Stomach (tissue), 9 donors: Measurements from ENCODE around the gene NCAPD2. TPM values are rescaled to one million over a fixed set of nuclear protein-coding genes. Genes with fewer than 3 reads are reported as not detected.
A peak's percentile ranks its signal among the peaks of the same experiment; 100 is the strongest.

Experiments used
- DNase-seq, 2 donors: peaks; one replicate each; pipeline versions ENCODE4 v3.0.0 to v3.0.0-alpha.2; 2013 to 2019
- H3K27ac ChIP-seq, 5 donors: fragments of 200-600 bp in 4 of 5; sonication (generic) in 4 of 5; one replicate each; pipeline ENCODE4 v1.5.1; 2013 to 2019; ENCODE audit warnings: mild to moderate bottlenecking in 1 of 5, moderate library complexity in 1 of 5
- H3K27me3 ChIP-seq, 3 donors: fragments of 200-600 bp; sonication (generic); one replicate each; pipeline ENCODE4 v1.5.1; 2017 to 2019; ENCODE audit warnings: mixed run types in 1 of 3
- H3K36me3 ChIP-seq, 4 donors: fragments of 200-600 bp; sonication (generic); 1 replicate in 3 of 4; 2 replicates in 1 of 4; pipeline ENCODE4 v1.5.1; 2016 to 2019
- H3K4me1 ChIP-seq, 4 donors: fragments of 200-600 bp; sonication (generic); one replicate each; pipeline ENCODE4 v1.5.1; 2016 to 2019
- H3K4me3 ChIP-seq, 4 donors: fragments of 200-600 bp; sonication (generic) in 3 of 4; one replicate each; pipeline ENCODE4 v1.5.1; 2016 to 2019; ENCODE audit warnings: mild to moderate bottlenecking in 1 of 4
- H3K9me3 ChIP-seq, 4 donors: fragments of 200-600 bp; sonication (generic); one replicate each; pipeline ENCODE4 v1.5.1; 2016 to 2019
- EP300 ChIP-seq: sonication (generic); formaldehyde crosslinking; IDR thresholded peaks from one replicate; pipeline ENCODE4 v1.6.1; 2017; ENCODE audit warnings: antibody characterized with exemption
- POLR2A ChIP-seq, 4 donors: fragments of 450-650 bp; IDR thresholded peaks; one replicate each; pipeline ENCODE4 v1.6.1; 2016; ENCODE audit warnings: antibody characterized with exemption in 4 of 4, control low read depth in 2 of 4, mild to moderate bottlenecking in 1 of 4, moderate library complexity in 1 of 4
- POLR2AphosphoS5 ChIP-seq, 3 donors: sonication (generic); formaldehyde crosslinking; IDR thresholded peaks; one replicate each; pipeline ENCODE4 v1.6.1; 2016; ENCODE audit warnings: antibody characterized with exemption in 3 of 3
- WGBS, 5 donors: extraction: QIAGEN DNeasy Blood & Tissue Kit in 3 of 5; methylation state at CpG; one replicate each; pipeline versions ENCODE4 v1.1.5 to v1.1.7; 2013 to 2018; 5-methylcytosine and 5-hydroxymethylcytosine counted together
- intact Hi-C: fragments of 100-400 bp; cut with DNase I; formaldehyde crosslinking; loops from one replicate; pipeline ENCODE4 v1.15.1; 2023; ENCODE audit warnings: low total_unique reads
- polyA plus RNA-seq, 3 donors: library from polyadenylated mRNA; stranded (reverse); fragments of 200-250 nt; gene quantifications; one replicate each; pipeline ENCODE4 v1.2.3, GENCODE V29; 2013
- total RNA-seq, 5 donors: library from RNA; depleted of rRNA; stranded (reverse); fragments of >200 nt; gene quantifications; one replicate each; pipeline versions ENCODE4 v1.1.0 to v1.2.3, GENCODE V29; 2014 to 2016
- TF ChIP-seq, protein P1 (sequence below), 7 experiments: fragments of 450-650 bp in 4 of 7; fragments of 200-600 bp in 3 of 7; sonication (generic) in 3 of 7; IDR thresholded peaks; one replicate each; pipeline ENCODE4 v1.5.1; 2016 to 2019; ENCODE audit warnings: antibody characterized with exemption in 7 of 7, control low read depth in 2 of 7, mild to moderate bottlenecking in 1 of 7
- donor health status: healthy with polysubstance abuse.
- donor health status: Bipolar disorder and iron deficiency.
- donor health status: healthy.

Gene NCAPD2
- total and polyA plus RNA-seq, 8 donors, result 8.3 to 105 (median 17.6) TPM

DNA sequence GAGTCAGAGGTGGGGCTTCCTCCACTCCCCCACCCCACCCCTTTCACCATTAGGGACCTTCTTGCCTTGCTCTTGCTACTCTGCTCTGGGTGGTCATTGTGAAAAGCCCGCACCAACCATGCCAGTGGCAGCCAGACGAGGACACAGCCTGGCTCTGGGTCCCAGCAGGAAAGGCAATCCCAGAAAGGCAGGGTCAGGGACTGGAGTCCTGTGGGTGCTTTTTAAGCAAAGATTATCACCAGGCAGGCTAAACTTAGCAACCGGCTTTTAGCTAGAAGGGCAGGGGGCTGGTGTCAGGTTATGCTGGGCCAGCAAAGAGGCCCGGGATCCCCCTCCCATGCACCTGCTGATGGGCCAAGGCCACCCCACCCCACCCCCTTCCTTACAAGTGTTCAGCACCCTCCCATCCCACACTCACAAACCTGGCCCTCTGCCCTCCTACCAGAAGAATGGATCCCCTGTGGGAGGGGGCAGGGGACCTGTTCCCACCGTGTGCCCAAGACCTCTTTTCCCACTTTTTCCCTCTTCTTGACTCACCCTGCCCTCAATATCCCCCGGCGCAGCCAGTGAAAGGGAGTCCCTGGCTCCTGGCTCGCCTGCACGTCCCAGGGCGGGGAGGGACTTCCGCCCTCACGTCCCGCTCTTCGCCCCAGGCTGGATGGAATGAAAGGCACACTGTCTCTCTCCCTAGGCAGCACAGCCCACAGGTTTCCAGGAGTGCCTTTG lies 39.2 kb downstream of the NCAPD2 start:
- no peaks in the 10 kb centered on the region for H3K9me3 ChIP-seq
- H3K4me3 ChIP-seq, result peak overlapping the region; percentile 80 to 97 (median 90)
- no peaks in the 10 kb centered on the region for H3K27me3 ChIP-seq
- WGBS, 5 donors, result 0 to 2% (median 1%) methylated on average over 7 to 14 of the region's 14 CpGs
- DNase-seq, result peak; percentile 65 to 91
- H3K4me1 ChIP-seq, result peaks cover 45 to 56% (median 51%) of the 10 kb centered on the region in 4 donors
- H3K27ac ChIP-seq, result peak overlapping the region; percentile 95 to 100 (median 96)
- H3K36me3 ChIP-seq, result peaks cover 56 to 63% (median 59%) of the 10 kb centered on the region in 4 donors
- intact Hi-C loops, result loop anchor here (5.0 to 10.0 kb wide), 2 partner anchors 108 to 206 kb away; no protein-coding TSS in a partner anchor
- TF ChIP-seq POLR2AphosphoS5 (IDR thresholded peaks at IDR 0.05) (peak in 2 of 3 donors; percentile 42 to 55), POLR2A (IDR thresholded peaks at IDR 0.05) (no peak)
- TF ChIP-seq, protein P1, sequence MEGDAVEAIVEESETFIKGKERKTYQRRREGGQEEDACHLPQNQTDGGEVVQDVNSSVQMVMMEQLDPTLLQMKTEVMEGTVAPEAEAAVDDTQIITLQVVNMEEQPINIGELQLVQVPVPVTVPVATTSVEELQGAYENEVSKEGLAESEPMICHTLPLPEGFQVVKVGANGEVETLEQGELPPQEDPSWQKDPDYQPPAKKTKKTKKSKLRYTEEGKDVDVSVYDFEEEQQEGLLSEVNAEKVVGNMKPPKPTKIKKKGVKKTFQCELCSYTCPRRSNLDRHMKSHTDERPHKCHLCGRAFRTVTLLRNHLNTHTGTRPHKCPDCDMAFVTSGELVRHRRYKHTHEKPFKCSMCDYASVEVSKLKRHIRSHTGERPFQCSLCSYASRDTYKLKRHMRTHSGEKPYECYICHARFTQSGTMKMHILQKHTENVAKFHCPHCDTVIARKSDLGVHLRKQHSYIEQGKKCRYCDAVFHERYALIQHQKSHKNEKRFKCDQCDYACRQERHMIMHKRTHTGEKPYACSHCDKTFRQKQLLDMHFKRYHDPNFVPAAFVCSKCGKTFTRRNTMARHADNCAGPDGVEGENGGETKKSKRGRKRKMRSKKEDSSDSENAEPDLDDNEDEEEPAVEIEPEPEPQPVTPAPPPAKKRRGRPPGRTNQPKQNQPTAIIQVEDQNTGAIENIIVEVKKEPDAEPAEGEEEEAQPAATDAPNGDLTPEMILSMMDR (IDR thresholded peaks at IDR 0.05), result no peak

DNA sequence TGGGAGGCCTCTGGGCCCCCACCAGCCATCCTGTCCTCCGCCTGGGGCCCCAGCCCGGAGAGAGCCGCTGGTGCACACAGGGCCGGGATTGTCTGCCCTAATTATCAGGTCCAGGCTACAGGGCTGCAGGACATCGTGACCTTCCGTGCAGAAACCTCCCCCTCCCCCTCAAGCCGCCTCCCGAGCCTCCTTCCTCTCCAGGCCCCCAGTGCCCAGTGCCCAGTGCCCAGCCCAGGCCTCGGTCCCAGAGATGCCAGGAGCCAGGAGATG lies 39.7 kb downstream of the NCAPD2 start:
- TF ChIP-seq, protein P1 (IDR thresholded peaks at IDR 0.05), result no peak
- TF ChIP-seq EP300, result no peak
- no peak for TF ChIP-seq POLR2AphosphoS5 (IDR thresholded peaks at IDR 0.05)
- no peak for TF ChIP-seq POLR2A (IDR thresholded peaks at IDR 0.05)
- no peaks in the 10 kb centered on the region for H3K27me3 ChIP-seq
- DNase-seq, result peak in 1 of 2 donors; percentile 54
- peak overlapping the region; percentile 95 to 100 (median 96) for H3K27ac ChIP-seq
- no peaks in the 10 kb centered on the region for H3K9me3 ChIP-seq
- H3K4me1 ChIP-seq, result peaks cover 45 to 61% (median 54%) of the 10 kb centered on the region in 4 donors
- H3K4me3 ChIP-seq, result peak overlapping the region; percentile 80 to 97 (median 90)
- WGBS, 5 donors, result 0 to 2% (median 1%) methylated on average over 8 to 9 of the region's 9 CpGs
- peaks cover 56 to 63% (median 59%) of the 10 kb centered on the region in 4 donors for H3K36me3 ChIP-seq
- intact Hi-C loops, result loop anchor here (5.0 to 10.0 kb wide), 2 partner anchors 109 to 206 kb away; no protein-coding TSS in a partner anchor

GRCh38 chr12:6533923-6534694 lies 40.2 kb downstream of the NCAPD2 start, which contains the start of gene GAPDH:
Gene GAPDH, plus strand, starts transcription at chr12:6534517. Its CDS starts 316 bp downstream, at chr12:6534833.
- peak; percentile 90 to 98 for DNase-seq
- H3K36me3 ChIP-seq, result peaks cover 56 to 62% (median 59%) of the 10 kb centered on the region in 4 donors
- peaks cover 45 to 64% (median 54%) of the 10 kb centered on the region in 4 donors for H3K4me1 ChIP-seq
- intact Hi-C loops, result loop anchor here (5.0 to 10.0 kb wide), 2 partner anchors 109 to 207 kb away; no protein-coding TSS in a partner anchor
- H3K4me3 ChIP-seq, result peak within 1 kb of the TSS; percentile 80 to 97 (median 90)
- WGBS, 5 donors, result 0% methylated on average over 35 to 62 of the region's 62 CpGs
- H3K9me3 ChIP-seq, result no peaks in the 10 kb centered on the region
- H3K27me3 ChIP-seq, result no peaks in the 10 kb centered on the region
- peak within 1 kb of the TSS; percentile 95 to 100 (median 96) for H3K27ac ChIP-seq
- TF ChIP-seq EP300 (no peak), POLR2AphosphoS5 (IDR thresholded peaks at IDR 0.05) (peak; percentile 37 to 99 (median 99)), POLR2A (IDR thresholded peaks at IDR 0.05) (peak in 1 of 4 donors; percentile 92)
- TF ChIP-seq, protein P1 (IDR thresholded peaks at IDR 0.05), result no peak

DNA sequence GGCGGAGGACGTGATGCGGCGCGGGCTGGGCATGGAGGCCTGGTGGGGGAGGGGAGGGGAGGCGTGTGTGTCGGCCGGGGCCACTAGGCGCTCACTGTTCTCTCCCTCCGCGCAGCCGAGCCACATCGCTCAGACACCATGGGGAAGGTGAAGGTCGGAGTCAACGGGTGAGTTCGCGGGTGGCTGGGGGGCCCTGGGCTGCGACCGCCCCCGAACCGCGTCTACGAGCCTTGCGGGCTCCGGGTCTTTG lies 40.7 kb downstream of the NCAPD2 start:
- WGBS, 5 donors, result 0 to 5% (median 1%) methylated on average over 12 to 25 of the region's 25 CpGs
- Histone ChIP-seq H3K4me1 (peaks cover 45 to 69% (median 56%) of the 10 kb centered on the region in 4 donors), H3K9me3 (no peaks in the 10 kb centered on the region), H3K27ac (peak overlapping the region; percentile 95 to 100 (median 96)), H3K27me3 (no peaks in the 10 kb centered on the region), H3K4me3 (peak overlapping the region; percentile 80 to 97 (median 90)), H3K36me3 (peaks cover 51 to 57% (median 55%) of the 10 kb centered on the region in 4 donors)
- DNase-seq, result no peak
- intact Hi-C loops, result loop anchor here (5.0 to 10.0 kb wide), 2 partner anchors 110 to 207 kb away; no protein-coding TSS in a partner anchor
- TF ChIP-seq, protein P1 (IDR thresholded peaks at IDR 0.05), result no peak
- TF ChIP-seq EP300 (no peak), POLR2A (IDR thresholded peaks at IDR 0.05) (no peak), POLR2AphosphoS5 (IDR thresholded peaks at IDR 0.05) (no peak)
